ENCODE measurements around the gene MAGI2.

Gene MAGI2

DNA sequence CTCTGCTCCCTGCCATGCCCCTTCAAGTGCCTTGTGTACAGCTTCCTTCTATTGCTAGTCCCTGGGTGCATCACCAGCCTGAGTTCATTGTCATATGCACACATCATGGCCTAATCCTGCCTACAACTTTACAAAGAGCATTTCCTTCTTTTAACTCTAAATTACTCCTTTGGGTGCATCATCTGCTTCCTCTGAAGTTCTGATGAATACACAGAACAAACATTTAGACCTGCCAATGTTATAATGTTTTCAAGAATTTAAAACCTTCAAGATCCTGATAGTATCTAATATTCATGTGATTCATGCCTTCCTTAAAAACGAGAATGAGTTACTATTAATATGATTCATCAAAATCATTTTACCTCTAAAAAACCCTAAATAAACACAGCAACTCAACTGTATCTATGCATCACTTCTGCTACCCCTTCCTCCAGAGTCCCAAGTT lies 357.1 kb downstream of the MAGI2 start:
- Histone ChIP-seq H3K9ac (ENCODE audit: low read length) (no peak overlapping the region), H3K4me2 (ENCODE audit: low read depth, low read length, poor library complexity, severe bottlenecking) (no peak overlapping the region), H3K4me3 (ENCODE audit: insufficient read depth, low read length, poor library complexity, severe bottlenecking) (no peak overlapping the region), H3K9me3 (ENCODE audit: insufficient read depth, low read length) (no peaks in the 10 kb centered on the region), H3K27ac (ENCODE audit: low read depth, low read length) (no peak overlapping the region), H3K9me2 (replicated peaks; ENCODE audit: insufficient read depth, low read length) (no peaks in the 10 kb centered on the region), H2AFZ (ENCODE audit: low read depth, low read length, severe bottlenecking) (no peak overlapping the region), H3K27me3 (ENCODE audit: low read length) (no peaks in the 10 kb centered on the region), H4K20me1 (ENCODE audit: low read depth, low read length) (no peaks in the 10 kb centered on the region), H3F3A (ENCODE audit: insufficient read depth) (no peaks in the 10 kb centered on the region), H3K36me3 (ENCODE audit: low read length) (no peaks in the 10 kb centered on the region), H3K79me2 (ENCODE audit: insufficient read depth, low read length) (no peaks in the 10 kb centered on the region)
- TF ChIP-seq CTCF (IDR thresholded peaks at IDR 0.05; ENCODE audit: insufficient read depth, low read length, poor library complexity, severe bottlenecking) (no peak), EZH2phosphoT487 (conservative IDR thresholded peaks at IDR 0.05; ENCODE audit: low read length) (no peak)

DNA sequence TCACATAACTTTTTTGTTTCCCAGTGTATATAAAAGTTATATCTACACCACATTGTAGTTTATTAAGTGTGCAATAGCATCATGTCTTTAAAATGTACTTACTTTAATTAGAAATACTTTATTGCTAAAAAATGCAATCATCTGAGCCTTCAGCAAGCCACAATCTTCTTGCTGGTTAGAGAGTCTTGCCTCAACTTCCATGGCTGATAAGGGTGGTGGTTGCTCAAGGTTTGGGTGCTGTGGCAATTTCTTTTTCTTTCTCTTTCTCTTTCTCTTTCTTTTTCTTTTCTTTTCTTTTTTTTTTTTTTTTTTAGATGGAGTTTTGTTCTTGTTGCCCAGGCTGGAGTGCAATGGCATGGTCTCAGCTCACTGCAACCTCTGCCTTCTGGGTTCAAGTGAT lies 360.0 kb downstream of the MAGI2 start:
- no peak overlapping the region for H3K27ac ChIP-seq (ENCODE audit: low read depth, low read length)
- H3K9ac ChIP-seq (ENCODE audit: low read length): no peak overlapping the region
- no peak overlapping the region for H2AFZ ChIP-seq (ENCODE audit: low read depth, low read length, severe bottlenecking)
- H3K9me3 ChIP-seq (ENCODE audit: insufficient read depth, low read length): no peaks in the 10 kb centered on the region
- no peaks in the 10 kb centered on the region for H4K20me1 ChIP-seq (ENCODE audit: low read depth, low read length)
- no peaks in the 10 kb centered on the region for H3K9me2 ChIP-seq (replicated peaks; ENCODE audit: insufficient read depth, low read length)
- H3K4me3 ChIP-seq (ENCODE audit: insufficient read depth, low read length, poor library complexity, severe bottlenecking): no peak overlapping the region
- H3F3A ChIP-seq (ENCODE audit: insufficient read depth): no peaks in the 10 kb centered on the region
- TF ChIP-seq CTCF (IDR thresholded peaks at IDR 0.05; ENCODE audit: insufficient read depth, low read length, poor library complexity, severe bottlenecking) (no peak), EZH2phosphoT487 (conservative IDR thresholded peaks at IDR 0.05; ENCODE audit: low read length) (no peak)
- H3K27me3 ChIP-seq (ENCODE audit: low read length): no peaks in the 10 kb centered on the region
- no peaks in the 10 kb centered on the region for H3K36me3 ChIP-seq (ENCODE audit: low read length)
- no peaks in the 10 kb centered on the region for H3K79me2 ChIP-seq (ENCODE audit: insufficient read depth, low read length)
- H3K4me2 ChIP-seq (ENCODE audit: low read depth, low read length, poor library complexity, severe bottlenecking): no peak overlapping the region

DNA sequence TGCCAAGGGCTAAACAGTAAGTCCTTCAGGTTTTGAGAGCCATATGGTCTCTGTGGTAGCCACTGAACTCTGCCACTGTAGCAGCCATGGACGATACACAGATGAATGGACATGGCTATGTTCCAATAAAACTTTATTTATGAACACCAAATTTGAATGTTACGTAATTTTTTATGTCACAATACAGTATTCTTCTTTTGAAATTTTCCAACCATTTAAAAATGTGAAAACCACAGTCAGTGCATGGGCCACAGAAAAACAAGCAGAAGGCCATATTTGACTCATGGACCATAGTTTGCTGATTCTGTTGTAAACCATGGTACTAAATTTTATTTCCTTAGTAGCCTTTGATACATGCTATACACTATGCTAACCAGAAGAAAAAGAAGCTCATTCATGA lies 361.8 kb downstream of the MAGI2 start:
- no peaks in the 10 kb centered on the region for H3K79me2 ChIP-seq (ENCODE audit: insufficient read depth, low read length)
- no peak overlapping the region for H3K9ac ChIP-seq (ENCODE audit: low read length)
- H3K27ac ChIP-seq (ENCODE audit: low read depth, low read length): no peak overlapping the region
- H3K27me3 ChIP-seq (ENCODE audit: low read length): no peaks in the 10 kb centered on the region
- no peak for TF ChIP-seq CTCF (IDR thresholded peaks at IDR 0.05; ENCODE audit: insufficient read depth, low read length, poor library complexity, severe bottlenecking)
- TF ChIP-seq EZH2phosphoT487 (conservative IDR thresholded peaks at IDR 0.05; ENCODE audit: low read length): no peak
- no peak overlapping the region for H2AFZ ChIP-seq (ENCODE audit: low read depth, low read length, severe bottlenecking)
- no peak overlapping the region for H3K4me2 ChIP-seq (ENCODE audit: low read depth, low read length, poor library complexity, severe bottlenecking)
- H3K4me3 ChIP-seq (ENCODE audit: insufficient read depth, low read length, poor library complexity, severe bottlenecking): no peak overlapping the region
- no peaks in the 10 kb centered on the region for H3K36me3 ChIP-seq (ENCODE audit: low read length)
- H4K20me1 ChIP-seq (ENCODE audit: low read depth, low read length): no peaks in the 10 kb centered on the region
- H3F3A ChIP-seq (ENCODE audit: insufficient read depth): no peaks in the 10 kb centered on the region
- no peaks in the 10 kb centered on the region for H3K9me2 ChIP-seq (replicated peaks; ENCODE audit: insufficient read depth, low read length)
- H3K9me3 ChIP-seq (ENCODE audit: insufficient read depth, low read length): no peaks in the 10 kb centered on the region
